ENCODE data around the gene ANK2.
"Not testable (repeated sequence)": the region's sequence is repeated elsewhere in the genome, so short reads cannot be mapped to it uniquely, and the experiment has no call there.

Gene ANK2

GRCh38 chr4:113052379-113052951, 3.0 kb downstream of the ANK2 start:
- DNase-seq (ENCODE audit: low spot score), result no peak

GRCh38 chr4:113053883-113054282, 4.4 kb downstream of the ANK2 start:
- DNase-seq (ENCODE audit: low spot score), result no peak

GRCh38 chr4:113056318-113056717, 6.9 kb downstream of the ANK2 start:
- no peak for DNase-seq (ENCODE audit: low spot score)

GRCh38 chr4:113057891-113058290, 8.4 kb downstream of the ANK2 start:
- no peak for DNase-seq (ENCODE audit: low spot score)

GRCh38 chr4:113059449-113060182, 10.2 kb downstream of the ANK2 start:
- no peak for DNase-seq (ENCODE audit: low spot score)

GRCh38 chr4:113060853-113061252, 11.4 kb downstream of the ANK2 start:
- DNase-seq (ENCODE audit: low spot score), result no peak

GRCh38 chr4:113064244-113064643, 14.8 kb downstream of the ANK2 start:
- DNase-seq (ENCODE audit: low spot score), result no peak

- DNase-seq (ENCODE audit: low spot score), result no peak
These were observed 16.2 kb downstream of the ANK2 start for GRCh38 chr4:113065629-113066028.

- DNase-seq (ENCODE audit: low spot score), result not testable (repeated sequence)
These were observed 19.3 kb downstream of the ANK2 start for GRCh38 chr4:113068771-113069170.

- no peak for DNase-seq (ENCODE audit: low spot score)
These were observed 19.9 kb downstream of the ANK2 start for GRCh38 chr4:113069212-113069892.

- no peak for DNase-seq (ENCODE audit: low spot score)
These were observed 21.3 kb downstream of the ANK2 start for GRCh38 chr4:113070755-113071154.

- DNase-seq (ENCODE audit: low spot score), result no peak
These were observed 21.8 kb downstream of the ANK2 start for GRCh38 chr4:113071274-113071673.

GRCh38 chr4:113071805-113072204, 22.4 kb downstream of the ANK2 start:
- DNase-seq (ENCODE audit: low spot score), result no peak

- no peak for DNase-seq (ENCODE audit: low spot score)
These were observed 24.1 kb downstream of the ANK2 start for GRCh38 chr4:113073451-113074005.

- no peak for DNase-seq (ENCODE audit: low spot score)
These were observed 28.1 kb downstream of the ANK2 start for GRCh38 chr4:113077575-113077974.

- DNase-seq (ENCODE audit: low spot score), result no peak
These were observed 28.6 kb downstream of the ANK2 start for GRCh38 chr4:113078066-113078465.

GRCh38 chr4:113080050-113080449, 30.6 kb downstream of the ANK2 start:
- DNase-seq (ENCODE audit: low spot score), result no peak

GRCh38 chr4:113080624-113081023, 31.2 kb downstream of the ANK2 start:
- no peak for DNase-seq (ENCODE audit: low spot score)

GRCh38 chr4:113083346-113083745, 33.9 kb downstream of the ANK2 start:
- DNase-seq (ENCODE audit: low spot score), result no peak

GRCh38 chr4:113086172-113086695, 36.8 kb downstream of the ANK2 start:
- no peak for DNase-seq (ENCODE audit: low spot score)

- no peak for DNase-seq (ENCODE audit: low spot score)
These were observed 38.6 kb downstream of the ANK2 start for GRCh38 chr4:113088050-113088449.

GRCh38 chr4:113090954-113091353, 41.5 kb downstream of the ANK2 start:
- DNase-seq (ENCODE audit: low spot score), result no peak

GRCh38 chr4:113094331-113094730, 44.9 kb downstream of the ANK2 start:
- no peak for DNase-seq (ENCODE audit: low spot score)
